WTC11 (cell line): ENCODE results near the gene CPOX.

ENCODE experiments used
- CREB1 ChIP-seq: sonication (generic); formaldehyde crosslinking; IDR thresholded peaks from 2 replicates; pipeline ENCODE4 v1.8.0; 2023; ENCODE audit warnings: mild to moderate bottlenecking, missing genetic modification reagents
- GABPB1 ChIP-seq: sonication (generic); formaldehyde crosslinking; IDR thresholded peaks from 2 replicates; pipeline ENCODE4 v1.8.1; 2023; ENCODE audit warnings: mild to moderate bottlenecking, missing genetic modification reagents
- NR2C2 ChIP-seq: sonication (generic); formaldehyde crosslinking; IDR thresholded peaks from 2 replicates; pipeline ENCODE4 v1.8.0; 2022; ENCODE audit warnings: mild to moderate bottlenecking, missing genetic modification reagents
- PRDM15 ChIP-seq: sonication (generic); formaldehyde crosslinking; IDR thresholded peaks from 2 replicates; pipeline ENCODE4 v1.8.0; 2022; ENCODE audit warnings: missing genetic modification reagents
- PRRX2 ChIP-seq: fragments of 250-450 bp; sonication (Bioruptor Pico); IDR thresholded peaks from 2 replicates; pipeline ENCODE4 v1.8.0; 2021; ENCODE audit warnings: mild to moderate bottlenecking
- STAT6 ChIP-seq: sonication (generic); formaldehyde crosslinking; conservative IDR thresholded peaks from 2 replicates; pipeline ENCODE4 v1.8.1; 2023; ENCODE audit warnings: mild to moderate bottlenecking, low read depth, missing genetic modification reagents, moderate library complexity
- USF2 ChIP-seq: sonication (generic); formaldehyde crosslinking; IDR thresholded peaks from 2 replicates; pipeline ENCODE4 v1.8.1; 2023; ENCODE audit warnings: mild to moderate bottlenecking, missing genetic modification reagents, moderate library complexity
- ZBTB21 ChIP-seq: sonication (generic); formaldehyde crosslinking; IDR thresholded peaks from 2 replicates; pipeline ENCODE4 v1.8.1; 2023; ENCODE audit warnings: mild to moderate bottlenecking, missing genetic modification reagents, borderline replicate concordance
- ZBTB43 ChIP-seq: sonication (generic); formaldehyde crosslinking; IDR thresholded peaks from 2 replicates; pipeline ENCODE4 v1.8.1; 2023; ENCODE audit warnings: mild to moderate bottlenecking, missing genetic modification reagents
- ZNF121 ChIP-seq: sonication (generic); formaldehyde crosslinking; IDR thresholded peaks from 2 replicates; pipeline ENCODE4 v1.8.0; 2023; ENCODE audit warnings: missing genetic modification reagents
- ZNF281 ChIP-seq: sonication (generic); formaldehyde crosslinking; IDR thresholded peaks from 2 replicates; pipeline ENCODE4 v1.8.0; 2023; ENCODE audit warnings: mild to moderate bottlenecking, missing genetic modification reagents
- TF ChIP-seq, protein P1 (sequence below): fragments of 200-600 bp; IDR thresholded peaks from 2 replicates; pipeline ENCODE4 v1.8.0; 2022; ENCODE audit warnings: antibody characterized with exemption

DNA sequence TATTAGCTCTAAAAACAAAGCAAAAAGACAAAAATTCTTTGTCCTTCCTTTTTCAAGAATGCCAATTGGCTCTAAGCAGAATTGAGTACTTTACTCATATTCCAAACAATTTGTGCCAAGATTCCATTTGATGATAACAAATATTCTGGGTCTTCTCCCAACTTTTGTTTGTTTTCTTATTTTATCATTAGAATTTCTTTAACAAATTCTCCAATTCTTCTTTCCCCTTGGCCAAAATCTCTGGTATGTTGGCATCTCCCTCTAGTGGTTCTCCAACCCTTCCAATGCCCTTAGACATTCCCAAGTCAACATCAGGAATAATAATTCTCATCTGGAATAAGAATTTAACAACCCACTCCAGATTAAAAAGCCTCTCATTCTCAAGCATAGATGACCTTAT lies 5.3 kb downstream of the CPOX start:
- TF ChIP-seq ZBTB43 (CRISPR knock-in tag) (no peak), USF2 (CRISPR knock-in tag) (no peak), CREB1 (CRISPR knock-in tag) (no peak), PRRX2 (no peak), STAT6 (no peak), NR2C2 (CRISPR knock-in tag) (no peak), ZBTB21 (CRISPR knock-in tag) (no peak), PRDM15 (CRISPR knock-in tag) (no peak), GABPB1 (CRISPR knock-in tag) (no peak), ZNF121 (CRISPR knock-in tag) (no peak), ZNF281 (CRISPR knock-in tag) (no peak)
- TF ChIP-seq, protein P1, sequence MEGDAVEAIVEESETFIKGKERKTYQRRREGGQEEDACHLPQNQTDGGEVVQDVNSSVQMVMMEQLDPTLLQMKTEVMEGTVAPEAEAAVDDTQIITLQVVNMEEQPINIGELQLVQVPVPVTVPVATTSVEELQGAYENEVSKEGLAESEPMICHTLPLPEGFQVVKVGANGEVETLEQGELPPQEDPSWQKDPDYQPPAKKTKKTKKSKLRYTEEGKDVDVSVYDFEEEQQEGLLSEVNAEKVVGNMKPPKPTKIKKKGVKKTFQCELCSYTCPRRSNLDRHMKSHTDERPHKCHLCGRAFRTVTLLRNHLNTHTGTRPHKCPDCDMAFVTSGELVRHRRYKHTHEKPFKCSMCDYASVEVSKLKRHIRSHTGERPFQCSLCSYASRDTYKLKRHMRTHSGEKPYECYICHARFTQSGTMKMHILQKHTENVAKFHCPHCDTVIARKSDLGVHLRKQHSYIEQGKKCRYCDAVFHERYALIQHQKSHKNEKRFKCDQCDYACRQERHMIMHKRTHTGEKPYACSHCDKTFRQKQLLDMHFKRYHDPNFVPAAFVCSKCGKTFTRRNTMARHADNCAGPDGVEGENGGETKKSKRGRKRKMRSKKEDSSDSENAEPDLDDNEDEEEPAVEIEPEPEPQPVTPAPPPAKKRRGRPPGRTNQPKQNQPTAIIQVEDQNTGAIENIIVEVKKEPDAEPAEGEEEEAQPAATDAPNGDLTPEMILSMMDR = no peak
